ENCODE measurements around the gene ADAMTSL3. TPM values are rescaled to one million over a fixed set of nuclear protein-coding genes. Genes with fewer than 3 reads are reported as not detected.

Gene ADAMTSL3
- polyA plus RNA-seq, 1 of the 3 experiments (the other 2 are of a cell fraction) = 0.02 TPM

DNA sequence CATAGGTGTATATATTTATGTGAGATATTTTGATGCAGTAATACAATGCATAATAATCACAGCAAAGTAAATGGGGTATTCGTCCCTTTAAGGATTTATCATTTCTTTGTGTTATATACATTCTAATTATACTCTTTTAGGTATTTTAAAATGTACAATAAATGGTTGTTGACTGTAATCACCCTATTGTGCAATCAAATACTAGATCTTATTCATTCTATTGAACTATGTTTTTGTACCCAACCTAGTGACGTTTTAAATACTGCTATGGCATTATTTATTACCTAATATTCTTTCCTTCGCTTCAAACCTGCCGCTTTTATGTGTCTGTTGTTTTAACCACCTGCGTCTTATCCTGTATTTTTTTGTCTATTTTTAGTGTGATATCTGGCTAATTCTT lies 132.4 kb downstream of the ADAMTSL3 start:
- Histone ChIP-seq H3K4me1 (ENCODE audit: control insufficient read depth in 1 of 2, insufficient read depth in 2 of 2, low read depth in 1 of 2, low read length in 1 of 2) (no peaks in the 10 kb centered on the region), H3K9ac (no peak overlapping the region), H3K9me3 (no peaks in the 10 kb centered on the region), H2AFZ (ENCODE audit: low read depth) (no peak overlapping the region), H3K4me2 (no peak overlapping the region), H3K79me2 (ENCODE audit: insufficient read depth) (no peaks in the 10 kb centered on the region), H3F3A (replicated peaks; ENCODE audit: insufficient read depth) (no peaks in the 10 kb centered on the region), H3K36me3 (replicated peaks in 1 of 2; ENCODE audit: control insufficient read depth in 1 of 2, insufficient read depth in 2 of 2, low read length in 1 of 2) (no peaks in the 10 kb centered on the region), H3K27ac (ENCODE audit: low read depth in 2 of 2, low read length in 1 of 2) (no peak overlapping the region), H3K9me2 (no peaks in the 10 kb centered on the region), H3K27me3 (ENCODE audit: insufficient read depth) (no peaks in the 10 kb centered on the region), H3K4me3 (ENCODE audit: low read depth in 2 of 2, low read length in 1 of 2) (no peak overlapping the region), H4K20me1 (ENCODE audit: insufficient read depth) (no peaks in the 10 kb centered on the region)
- ChIA-PET CTCF (no interaction called here), POLR2A (no interaction called here)
- TF ChIP-seq RFX5 (IDR thresholded peaks at IDR 0.05; ENCODE audit: low read length) (no peak), ZBTB33 (IDR thresholded peaks at IDR 0.05; ENCODE audit: borderline replicate concordance, low read depth) (no peak), CHD2 (IDR thresholded peaks at IDR 0.05; ENCODE audit: low read length, partially characterized antibody) (no peak), RAD21 (IDR thresholded peaks at IDR 0.05; ENCODE audit: low read length) (no peak)
- 15% methylated on average over 5 of the region's 5 CpGs for WGBS (ENCODE audit: low lambda C conversion rate)
- DNase-seq = no peak

DNA sequence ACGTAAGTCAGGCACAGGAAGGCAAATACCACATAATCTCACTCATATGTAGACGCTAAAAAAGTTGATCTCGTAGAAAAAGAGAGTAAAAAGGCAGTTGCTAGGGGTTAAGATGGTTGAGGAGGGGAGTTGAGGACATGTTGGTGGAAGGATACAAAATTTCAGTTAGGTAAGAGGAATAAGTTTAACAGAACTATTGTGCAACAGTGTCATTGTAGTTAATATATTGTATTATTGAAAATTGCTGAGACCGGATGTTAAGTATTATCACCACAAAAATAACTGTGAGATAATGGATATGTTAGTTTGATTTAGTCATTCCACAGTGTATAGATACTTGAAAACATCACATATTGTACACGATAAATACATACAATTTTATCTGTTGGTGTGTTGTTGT lies 139.1 kb downstream of the ADAMTSL3 start:
- Histone ChIP-seq H3K4me2 (no peak overlapping the region), H3K27me3 (ENCODE audit: insufficient read depth) (no peaks in the 10 kb centered on the region), H3K9ac (no peak overlapping the region), H3K79me2 (ENCODE audit: insufficient read depth) (no peaks in the 10 kb centered on the region), H3K9me2 (no peaks in the 10 kb centered on the region), H4K20me1 (ENCODE audit: insufficient read depth) (no peaks in the 10 kb centered on the region), H3K4me1 (ENCODE audit: control insufficient read depth in 1 of 2, insufficient read depth in 2 of 2, low read depth in 1 of 2, low read length in 1 of 2) (no peaks in the 10 kb centered on the region), H3K9me3 (no peaks in the 10 kb centered on the region), H3K4me3 (ENCODE audit: low read depth in 2 of 2, low read length in 1 of 2) (no peak overlapping the region), H3F3A (replicated peaks; ENCODE audit: insufficient read depth) (no peaks in the 10 kb centered on the region), H2AFZ (ENCODE audit: low read depth) (no peak overlapping the region), H3K27ac (ENCODE audit: low read depth in 2 of 2, low read length in 1 of 2) (no peak overlapping the region), H3K36me3 (replicated peaks in 1 of 2; ENCODE audit: control insufficient read depth in 1 of 2, insufficient read depth in 2 of 2, low read length in 1 of 2) (no peaks in the 10 kb centered on the region)
- TF ChIP-seq, protein P1, sequence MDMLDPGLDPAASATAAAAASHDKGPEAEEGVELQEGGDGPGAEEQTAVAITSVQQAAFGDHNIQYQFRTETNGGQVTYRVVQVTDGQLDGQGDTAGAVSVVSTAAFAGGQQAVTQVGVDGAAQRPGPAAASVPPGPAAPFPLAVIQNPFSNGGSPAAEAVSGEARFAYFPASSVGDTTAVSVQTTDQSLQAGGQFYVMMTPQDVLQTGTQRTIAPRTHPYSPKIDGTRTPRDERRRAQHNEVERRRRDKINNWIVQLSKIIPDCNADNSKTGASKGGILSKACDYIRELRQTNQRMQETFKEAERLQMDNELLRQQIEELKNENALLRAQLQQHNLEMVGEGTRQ (IDR thresholded peaks at IDR 0.05; ENCODE audit: borderline replicate concordance, low read depth, low read length) = no peak
- no peak for TF ChIP-seq RFX5 (IDR thresholded peaks at IDR 0.05; ENCODE audit: low read length)
- POLR2A ChIA-PET = no interaction called here
- 28% methylated on average over 5 of the region's 5 CpGs for WGBS (ENCODE audit: low lambda C conversion rate)
- CTCF ChIA-PET = no interaction called here
- no peak for DNase-seq

GRCh38 chr15:83794209-83794608 lies 140.3 kb downstream of the ADAMTSL3 start:
- Histone ChIP-seq H2AFZ (ENCODE audit: low read depth) (no peak overlapping the region), H3K4me1 (ENCODE audit: control insufficient read depth in 1 of 2, insufficient read depth in 2 of 2, low read depth in 1 of 2, low read length in 1 of 2) (no peaks in the 10 kb centered on the region), H3K4me2 (no peak overlapping the region), H3K4me3 (ENCODE audit: low read depth in 2 of 2, low read length in 1 of 2) (no peak overlapping the region), H3K79me2 (ENCODE audit: insufficient read depth) (no peaks in the 10 kb centered on the region), H4K20me1 (ENCODE audit: insufficient read depth) (no peaks in the 10 kb centered on the region), H3K27ac (ENCODE audit: low read depth in 2 of 2, low read length in 1 of 2) (no peak overlapping the region), H3F3A (replicated peaks; ENCODE audit: insufficient read depth) (no peaks in the 10 kb centered on the region), H3K36me3 (replicated peaks in 1 of 2; ENCODE audit: control insufficient read depth in 1 of 2, insufficient read depth in 2 of 2, low read length in 1 of 2) (no peaks in the 10 kb centered on the region), H3K9ac (no peak overlapping the region), H3K9me3 (no peaks in the 10 kb centered on the region), H3K9me2 (no peaks in the 10 kb centered on the region), H3K27me3 (ENCODE audit: insufficient read depth) (no peaks in the 10 kb centered on the region)
- DNase-seq = no peak
- 41% methylated on average over 1 of the region's 1 CpG for WGBS (ENCODE audit: low lambda C conversion rate)
- CTCF ChIA-PET = no interaction called here
- POLR2A ChIA-PET = no interaction called here
- TF ChIP-seq, protein P2, sequence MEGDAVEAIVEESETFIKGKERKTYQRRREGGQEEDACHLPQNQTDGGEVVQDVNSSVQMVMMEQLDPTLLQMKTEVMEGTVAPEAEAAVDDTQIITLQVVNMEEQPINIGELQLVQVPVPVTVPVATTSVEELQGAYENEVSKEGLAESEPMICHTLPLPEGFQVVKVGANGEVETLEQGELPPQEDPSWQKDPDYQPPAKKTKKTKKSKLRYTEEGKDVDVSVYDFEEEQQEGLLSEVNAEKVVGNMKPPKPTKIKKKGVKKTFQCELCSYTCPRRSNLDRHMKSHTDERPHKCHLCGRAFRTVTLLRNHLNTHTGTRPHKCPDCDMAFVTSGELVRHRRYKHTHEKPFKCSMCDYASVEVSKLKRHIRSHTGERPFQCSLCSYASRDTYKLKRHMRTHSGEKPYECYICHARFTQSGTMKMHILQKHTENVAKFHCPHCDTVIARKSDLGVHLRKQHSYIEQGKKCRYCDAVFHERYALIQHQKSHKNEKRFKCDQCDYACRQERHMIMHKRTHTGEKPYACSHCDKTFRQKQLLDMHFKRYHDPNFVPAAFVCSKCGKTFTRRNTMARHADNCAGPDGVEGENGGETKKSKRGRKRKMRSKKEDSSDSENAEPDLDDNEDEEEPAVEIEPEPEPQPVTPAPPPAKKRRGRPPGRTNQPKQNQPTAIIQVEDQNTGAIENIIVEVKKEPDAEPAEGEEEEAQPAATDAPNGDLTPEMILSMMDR (IDR thresholded peaks at IDR 0.05) = no peak
- no peak for TF ChIP-seq SMC3 (IDR thresholded peaks at IDR 0.05; ENCODE audit: low read depth, low read length)
- no peak for TF ChIP-seq MXI1 (IDR thresholded peaks at IDR 0.05; ENCODE audit: low read depth, low read length)

Data from SK-N-SH (cell line).